T-helper 17 cell (primary cell): ENCODE data around the gene OFD1. TPM values are rescaled to one million over a fixed set of nuclear protein-coding genes. Genes with fewer than 3 reads are reported as not detected.

Experiments
- ATAC-seq: fragments of 150-1000 bp; cut with Tn5 transposase; 2 replicates; pipeline ENCODE4 v1.10.0; 2021; ENCODE audit warnings: mild to moderate bottlenecking, moderate library complexity
- DNase-seq, 3 donors: peaks; one replicate each; pipeline versions ENCODE4 v3.0.0 to v3.0.0-alpha.2; 2020 to 2021
- H3K9me3 ChIP-seq: one replicate; pipeline ENCODE4 v1.7.0; 2013; ENCODE audit warnings: low read length, mild to moderate bottlenecking; ENCODE audit not compliant: control insufficient read depth, poor library complexity, severe bottlenecking
- H3K27ac Mint-ChIP-seq: one replicate; pipeline ENCODE4 v1.8.0; 2022; ENCODE audit warnings: mild to moderate bottlenecking, moderate library complexity, mixed read lengths
- H3K27me3 Mint-ChIP-seq: one replicate; pipeline ENCODE4 v1.8.0; 2022; ENCODE audit warnings: mixed read lengths
- H3K36me3 Mint-ChIP-seq: one replicate; pipeline ENCODE4 v1.8.0; 2022; ENCODE audit warnings: low read depth, mixed read lengths
- H3K4me1 Mint-ChIP-seq: one replicate; pipeline ENCODE4 v1.8.0; 2022; ENCODE audit warnings: mild to moderate bottlenecking, mixed read lengths
- H3K4me3 Mint-ChIP-seq: one replicate; pipeline ENCODE4 v1.8.0; 2022; ENCODE audit warnings: mild to moderate bottlenecking, moderate library complexity, mixed read lengths
- total RNA-seq, 4 donors: library from RNA in 2 of 4; stranded (reverse) in 2 of 4; gene quantifications; one replicate each; pipeline ENCODE4 v1.2.3 and lab custom pipeline; 2022 to 2026

Gene OFD1
- total RNA-seq, 2 donors from 2014 or later: 54.7 to 72.1 TPM

- H3K9me3 ChIP-seq: no peaks in the 10 kb centered on the region
- ATAC-seq (no peak), DNase-seq (no peak)
- Mint-ChIP-seq H3K4me1 (peaks cover 5% of the 10 kb centered on the region), H3K36me3 (no peaks in the 10 kb centered on the region), H3K27ac (no peak overlapping the region), H3K27me3 (no peaks in the 10 kb centered on the region), H3K4me3 (no peak overlapping the region)
Observed at GRCh38 chrX:13774696-13775095, 40.1 kb downstream of the OFD1 start.

DNA sequence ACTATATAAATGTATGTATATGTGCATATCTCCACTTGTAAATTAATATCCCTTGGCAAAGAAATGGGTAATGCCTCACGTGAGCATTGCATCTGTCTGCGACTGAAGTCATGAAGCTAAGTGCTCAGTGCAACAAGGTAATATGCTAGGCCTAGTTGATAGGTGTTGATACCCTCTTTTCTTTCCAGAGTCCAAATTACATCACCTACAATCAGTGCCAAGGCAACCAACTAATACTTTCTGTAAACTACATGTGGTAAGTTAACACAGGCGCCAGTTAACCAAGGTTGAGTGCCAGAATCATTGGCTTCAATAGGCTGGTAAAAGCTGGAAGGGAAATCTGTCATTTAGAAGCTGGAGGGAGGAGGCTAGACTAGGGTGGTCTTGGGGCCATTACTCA, 41.3 kb downstream of the OFD1 start:
- no peak overlapping the region for H3K27ac Mint-ChIP-seq
- no peaks in the 10 kb centered on the region for H3K27me3 Mint-ChIP-seq
- no peak overlapping the region for H3K4me3 Mint-ChIP-seq
- no peaks in the 10 kb centered on the region for H3K9me3 ChIP-seq
- DNase-seq (no peak), ATAC-seq (no peak)
- H3K4me1 Mint-ChIP-seq: peaks cover 3% of the 10 kb centered on the region
- no peaks in the 10 kb centered on the region for H3K36me3 Mint-ChIP-seq

- DNase-seq (no peak), ATAC-seq (no peak)
- H3K27ac Mint-ChIP-seq: no peak overlapping the region
- H3K4me3 Mint-ChIP-seq: no peak overlapping the region
- H3K36me3 Mint-ChIP-seq: no peaks in the 10 kb centered on the region
- H3K9me3 ChIP-seq: no peaks in the 10 kb centered on the region
- H3K27me3 Mint-ChIP-seq: no peaks in the 10 kb centered on the region
- H3K4me1 Mint-ChIP-seq: peaks cover 3% of the 10 kb centered on the region
Observed at GRCh38 chrX:13776387-13776786, 41.8 kb downstream of the OFD1 start.

GRCh38 chrX:13778916-13779315, 44.4 kb downstream of the OFD1 start:
- Mint-ChIP-seq H3K36me3 (no peaks in the 10 kb centered on the region), H3K4me3 (no peak overlapping the region), H3K27ac (no peak overlapping the region), H3K27me3 (no peaks in the 10 kb centered on the region), H3K4me1 (no peaks in the 10 kb centered on the region)
- ATAC-seq (no peak), DNase-seq (no peak)
- no peaks in the 10 kb centered on the region for H3K9me3 ChIP-seq

DNA sequence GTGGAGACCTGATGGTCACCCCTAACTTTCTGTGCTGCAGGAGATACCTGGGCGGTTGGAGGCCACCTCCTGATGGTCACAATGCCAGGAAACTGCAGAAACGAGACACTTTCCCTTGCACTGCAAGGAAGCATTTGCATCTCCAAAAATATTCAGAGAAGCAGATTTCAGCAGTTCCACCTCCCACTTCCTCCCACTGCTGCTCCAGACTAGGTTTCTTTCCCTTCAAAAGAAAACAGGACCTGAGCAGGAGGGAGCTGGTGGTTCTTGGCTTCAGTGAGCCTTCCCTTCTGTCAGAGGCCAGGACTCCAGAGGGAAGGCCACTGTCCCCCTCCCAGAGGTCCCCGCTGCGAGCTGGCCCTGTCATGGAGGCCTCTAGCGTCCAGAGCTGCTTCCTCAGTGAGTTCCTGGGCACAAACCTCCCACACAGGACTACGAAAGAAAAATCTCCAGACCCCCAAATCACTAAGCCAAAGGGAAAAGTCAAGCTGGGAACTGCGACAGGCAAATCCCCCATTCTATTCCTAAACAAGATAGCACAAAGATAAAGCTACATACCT, 46.4 kb downstream of the OFD1 start:
- Mint-ChIP-seq H3K27ac (no peak overlapping the region), H3K36me3 (no peaks in the 10 kb centered on the region), H3K4me1 (no peaks in the 10 kb centered on the region), H3K4me3 (no peak overlapping the region), H3K27me3 (no peaks in the 10 kb centered on the region)
- no peaks in the 10 kb centered on the region for H3K9me3 ChIP-seq
- no peak for DNase-seq
- no peak for ATAC-seq

- ATAC-seq (no peak), DNase-seq (no peak)
- H3K9me3 ChIP-seq: no peaks in the 10 kb centered on the region
- H3K36me3 Mint-ChIP-seq: no peaks in the 10 kb centered on the region
- no peaks in the 10 kb centered on the region for H3K27me3 Mint-ChIP-seq
- H3K27ac Mint-ChIP-seq: no peak overlapping the region
- H3K4me3 Mint-ChIP-seq: no peak overlapping the region
- H3K4me1 Mint-ChIP-seq: no peaks in the 10 kb centered on the region
Observed at GRCh38 chrX:13786048-13786447, 51.5 kb downstream of the OFD1 start.

DNA sequence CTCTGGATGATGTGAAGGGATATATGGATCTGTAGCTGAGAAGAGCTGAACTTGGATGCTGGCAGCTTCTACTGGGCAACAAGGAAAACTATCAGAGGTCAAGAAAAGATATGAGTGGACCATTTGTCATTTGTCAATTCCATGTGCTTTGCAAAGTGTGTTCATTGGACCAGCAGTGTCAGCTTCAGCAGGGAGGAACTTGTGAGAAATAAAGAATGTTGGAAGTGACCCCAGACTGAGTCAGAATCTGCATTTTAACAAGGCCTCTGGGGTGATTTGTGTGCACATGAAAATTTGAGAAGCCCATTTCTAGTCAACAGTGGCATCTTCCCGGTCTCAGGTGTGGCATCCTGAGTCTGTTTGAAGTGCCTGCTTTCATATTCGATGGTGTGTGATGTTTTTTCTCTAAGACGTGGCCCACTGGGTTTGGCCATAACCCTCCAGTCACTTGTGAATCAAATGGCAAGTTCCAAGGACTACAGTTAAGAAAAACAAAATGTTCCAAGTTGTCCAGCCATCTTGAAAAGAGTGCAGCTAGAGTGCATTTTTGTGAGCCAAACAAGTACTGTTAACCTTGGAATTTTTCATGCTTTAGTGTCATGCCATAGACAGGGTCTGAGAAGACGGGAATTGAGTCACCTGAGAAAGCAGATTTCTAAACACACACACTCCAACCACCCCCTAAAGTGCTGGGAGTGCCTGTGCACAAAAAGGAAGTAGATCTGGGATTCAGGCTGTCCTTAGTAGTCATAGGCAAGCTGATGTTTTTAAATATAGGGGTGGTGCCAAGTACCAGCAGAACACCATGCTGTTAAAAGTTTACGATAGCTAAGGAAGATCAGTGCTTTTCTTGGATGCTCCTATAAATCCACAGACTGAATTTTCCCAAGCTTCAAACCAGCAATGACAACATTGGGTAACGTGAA, 55.9 kb downstream of the OFD1 start:
- no peak for DNase-seq

DNA sequence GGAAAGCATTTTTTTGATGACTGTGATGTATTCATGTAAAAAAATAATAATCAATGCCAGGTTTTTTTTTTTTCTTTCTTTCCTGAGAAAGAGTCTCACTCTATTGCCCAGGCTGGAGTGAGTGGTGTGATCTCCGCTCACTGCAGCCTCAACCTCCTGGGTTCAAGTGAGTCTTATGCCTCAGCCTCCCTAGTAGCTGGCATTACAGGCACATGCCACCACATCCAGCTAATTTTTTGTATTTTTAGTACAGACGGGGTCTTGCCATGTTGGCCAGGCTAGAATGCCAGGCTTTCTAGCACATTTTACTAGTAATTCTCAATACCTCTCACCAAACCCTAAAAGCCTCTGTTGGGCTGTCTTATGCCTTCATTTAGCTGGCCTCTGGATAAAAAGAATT, 56.6 kb downstream of the OFD1 start:
- Mint-ChIP-seq H3K27ac (no peak overlapping the region), H3K4me1 (no peaks in the 10 kb centered on the region), H3K36me3 (no peaks in the 10 kb centered on the region), H3K4me3 (no peak overlapping the region), H3K27me3 (no peaks in the 10 kb centered on the region)
- no peak for ATAC-seq
- no peak for DNase-seq
- H3K9me3 ChIP-seq: no peaks in the 10 kb centered on the region

More for the DNA sequence above, 55.9 kb downstream of the OFD1 start:
- Mint-ChIP-seq H3K27ac (no peak overlapping the region), H3K4me3 (no peak overlapping the region), H3K4me1 (no peaks in the 10 kb centered on the region), H3K36me3 (no peaks in the 10 kb centered on the region), H3K27me3 (no peaks in the 10 kb centered on the region)
- no peak for ATAC-seq
- H3K9me3 ChIP-seq: no peaks in the 10 kb centered on the region

GRCh38 chrX:13791559-13791958, 57.0 kb downstream of the OFD1 start:
- Mint-ChIP-seq H3K4me1 (no peaks in the 10 kb centered on the region), H3K36me3 (no peaks in the 10 kb centered on the region), H3K27me3 (no peaks in the 10 kb centered on the region), H3K27ac (no peak overlapping the region), H3K4me3 (no peak overlapping the region)
- no peaks in the 10 kb centered on the region for H3K9me3 ChIP-seq
- ATAC-seq (no peak), DNase-seq (no peak)

- no peak overlapping the region for H3K27ac Mint-ChIP-seq
- DNase-seq (no peak), ATAC-seq (no peak)
Observed at GRCh38 chrX:13793897-13794296, 59.3 kb downstream of the OFD1 start.

GRCh38 chrX:13794417-13794816, 59.9 kb downstream of the OFD1 start:
- Mint-ChIP-seq H3K36me3 (peaks cover 2% of the 10 kb centered on the region), H3K4me3 (no peak overlapping the region), H3K4me1 (no peaks in the 10 kb centered on the region), H3K27ac (no peak overlapping the region), H3K27me3 (peaks cover 8% of the 10 kb centered on the region)
- no peak for ATAC-seq
- DNase-seq: no peak
- no peaks in the 10 kb centered on the region for H3K9me3 ChIP-seq

More at GRCh38 chrX:13793897-13794296, 59.3 kb downstream of the OFD1 start:
- no peak overlapping the region for H3K4me3 Mint-ChIP-seq
- peaks cover 2% of the 10 kb centered on the region for H3K36me3 Mint-ChIP-seq
- H3K27me3 Mint-ChIP-seq: peaks cover 8% of the 10 kb centered on the region
- no peaks in the 10 kb centered on the region for H3K4me1 Mint-ChIP-seq
- H3K9me3 ChIP-seq: no peaks in the 10 kb centered on the region

- peaks cover 8% of the 10 kb centered on the region for H3K27me3 Mint-ChIP-seq
- ATAC-seq (no peak), DNase-seq (no peak)
- H3K4me3 Mint-ChIP-seq: no peak overlapping the region
- peaks cover 4% of the 10 kb centered on the region for H3K36me3 Mint-ChIP-seq
- H3K9me3 ChIP-seq: no peaks in the 10 kb centered on the region
- H3K4me1 Mint-ChIP-seq: no peaks in the 10 kb centered on the region
- H3K27ac Mint-ChIP-seq: no peak overlapping the region
Observed at GRCh38 chrX:13797512-13797911, 63.0 kb downstream of the OFD1 start.

DNA sequence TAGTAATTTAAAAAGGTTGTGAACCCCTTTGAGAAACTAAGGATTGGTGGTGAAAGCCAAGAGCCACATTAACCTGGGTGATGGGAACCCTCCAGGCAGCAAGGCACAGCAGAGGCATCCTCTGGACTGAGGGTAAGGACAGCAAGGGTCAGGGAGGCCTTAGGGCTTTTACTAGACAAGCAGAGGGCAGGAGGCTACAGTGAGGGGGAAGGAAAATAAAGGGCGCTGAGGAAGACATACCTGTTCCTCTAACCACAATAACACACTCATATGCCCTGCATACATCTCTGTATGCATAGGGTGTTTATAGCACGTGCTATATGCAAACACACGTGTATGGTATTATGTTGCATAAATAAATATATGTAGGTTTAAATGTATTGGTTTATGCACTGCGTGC, 63.6 kb downstream of the OFD1 start:
- Mint-ChIP-seq H3K4me1 (no peaks in the 10 kb centered on the region), H3K36me3 (peaks cover 4% of the 10 kb centered on the region), H3K27me3 (peaks cover 8% of the 10 kb centered on the region), H3K4me3 (no peak overlapping the region), H3K27ac (no peak overlapping the region)
- no peaks in the 10 kb centered on the region for H3K9me3 ChIP-seq
- ATAC-seq (no peak), DNase-seq (no peak)

DNA sequence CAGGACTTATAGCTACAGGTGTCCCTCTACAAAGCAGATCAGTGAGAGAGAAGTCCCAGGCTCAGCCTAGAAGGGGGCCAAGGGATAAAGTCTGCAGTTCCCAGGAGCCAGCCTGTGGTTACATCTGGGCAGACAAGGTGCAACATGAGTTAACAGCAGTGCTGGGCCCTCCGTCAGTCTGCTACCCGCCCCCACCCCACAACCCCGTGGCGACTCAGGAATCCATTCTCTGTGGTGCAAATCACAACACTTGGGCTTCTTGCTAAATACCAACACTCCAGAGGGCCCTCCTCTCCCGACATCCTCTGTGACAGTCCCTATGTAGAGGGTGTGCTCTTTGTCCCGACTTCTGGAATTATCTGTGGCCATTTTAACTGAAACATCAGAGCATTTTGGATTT, 68.6 kb downstream of the OFD1 start:
- no peaks in the 10 kb centered on the region for H3K9me3 ChIP-seq
- Mint-ChIP-seq H3K36me3 (peaks cover 2% of the 10 kb centered on the region), H3K27me3 (peaks cover 8% of the 10 kb centered on the region), H3K4me1 (no peaks in the 10 kb centered on the region), H3K27ac (no peak overlapping the region), H3K4me3 (no peak overlapping the region)
- ATAC-seq: no peak
- DNase-seq: no peak
